Pancreas (tissue), 10 donors: ENCODE data around the gene ARL15. TPM values are rescaled to one million over a fixed set of nuclear protein-coding genes. Genes with fewer than 3 reads are reported as not detected.

Experiments
- ATAC-seq, 4 donors: fragments of 200-7000 bp; cut with Tn5 transposase; one replicate each; pipeline versions ENCODE4 v1.8.0 to v1.9.1; 2020; ENCODE audit warnings: mild to moderate bottlenecking in 4 of 4, moderate library complexity in 4 of 4
- DNase-seq, 6 donors: peaks; one replicate each; pipeline ENCODE4 v3.0.0-alpha.2; 2020
- FAIRE-seq: peaks from 2 replicates; lab custom pipeline; 2012; peaks lifted over from hg19 to GRCh38; lab: Jason Lieb, UNC
- H3K27ac ChIP-seq, 4 donors: fragments of 200-600 bp; sonication (generic); 1 replicate in 3 of 4; 2 replicates in 1 of 4; pipeline versions ENCODE4 v1.5.0 to v1.8.0; 2020
- H3K27me3 ChIP-seq, 4 donors: fragments of 200-600 bp; one replicate each; pipeline ENCODE4 v1.8.0; 2021
- H3K36me3 ChIP-seq, 3 donors: fragments of 200-600 bp; sonication (generic) in 1 of 3; one replicate each; pipeline versions ENCODE4 v1.5.0 to v1.8.0; 2020 to 2021
- H3K4me1 ChIP-seq, 3 donors: fragments of 200-600 bp; one replicate each; pipeline ENCODE4 v1.8.0; 2021
- H3K4me3 ChIP-seq, 4 donors: fragments of 200-600 bp; sonication (generic) in 2 of 4; one replicate each; pipeline versions ENCODE4 v1.5.0 to v1.8.0; 2020 to 2021
- H3K9me3 ChIP-seq, 4 donors: fragments of 200-600 bp; one replicate each; pipeline ENCODE4 v1.8.0; 2021
- WGBS, 2 donors: extraction: QIAGEN DNeasy Blood & Tissue Kit; methylation state at CpG; one replicate each; pipeline ENCODE4 v1.1.7; 2013; 5-methylcytosine and 5-hydroxymethylcytosine counted together
- intact Hi-C, 3 donors: fragments of 100-400 bp; cut with DNase I; formaldehyde crosslinking; loops; one replicate each; pipeline versions ENCODE4 v1.11.1 to v1.14.2; 2022
- polyA plus RNA-seq, 2 donors: library from polyadenylated mRNA; stranded (reverse); fragments of 200-250 nt; gene quantifications; one replicate each; pipeline ENCODE4 v1.2.3, GENCODE V29; 2013
- total RNA-seq, 6 donors: library from RNA; stranded (reverse); fragmentation: NEBNext Ultra II Directional in 4 of 6; extraction: Animal tissue kit (Norgen Biotek cat#: 25700) in 4 of 6; gene quantifications; one replicate each; pipeline versions ENCODE4 v1.2.1 to v1.2.4, GENCODE V29; 2021 to 2023
- TF ChIP-seq, protein P1 (sequence below), 4 donors: fragments of 200-600 bp; sonication (generic) in 3 of 4; IDR thresholded peaks; one replicate each; pipeline versions ENCODE4 v1.5.0 to v1.8.0; 2021; ENCODE audit warnings: antibody characterized with exemption in 4 of 4
- donor health status: healthy with polysubstance abuse.
- donor health status: DM: no; HTN: no; CAD: no; lungs with moderate emphysema.
- donor health status: DM: no; HTN: no; CAD: no.
- donor health status: control.
- donor health status: control.
- donor health status: Bipolar disorder and iron deficiency.
- donor health status: DM: yes; HTN: yes; CAD: no.
- donor health status: DM: no; HTN: no; CAD: no.
- donor health status: DM: no; HTN: no; CAD: no.
- donor health status: DM: yes; HTN: yes; CAD: no.

ARL15 gene
- total and polyA plus RNA-seq, 8 donors: 3.9 to 14.0 (median 6.7) TPM

DNA sequence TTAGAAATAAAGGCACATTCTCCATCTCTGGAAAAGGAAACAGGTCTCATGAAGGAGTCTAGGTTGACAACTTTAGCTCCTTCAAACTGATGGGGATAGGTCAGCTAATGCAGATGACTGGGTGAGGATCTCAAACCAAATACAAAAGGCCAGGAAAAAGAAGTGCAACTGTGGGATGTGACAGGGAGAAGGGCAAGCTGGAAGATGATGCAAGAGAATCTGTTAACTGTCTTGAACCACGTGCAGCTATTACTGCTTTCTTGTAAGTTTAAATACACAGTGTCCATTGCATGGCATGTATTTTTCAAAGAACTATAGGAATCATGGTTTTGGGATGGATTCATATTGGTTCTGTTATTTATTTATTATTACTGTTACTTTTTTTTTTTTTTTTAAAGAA lies 418.1 kb downstream of the ARL15 start:
- H3K9me3 ChIP-seq: no peaks in the 10 kb centered on the region

DNA sequence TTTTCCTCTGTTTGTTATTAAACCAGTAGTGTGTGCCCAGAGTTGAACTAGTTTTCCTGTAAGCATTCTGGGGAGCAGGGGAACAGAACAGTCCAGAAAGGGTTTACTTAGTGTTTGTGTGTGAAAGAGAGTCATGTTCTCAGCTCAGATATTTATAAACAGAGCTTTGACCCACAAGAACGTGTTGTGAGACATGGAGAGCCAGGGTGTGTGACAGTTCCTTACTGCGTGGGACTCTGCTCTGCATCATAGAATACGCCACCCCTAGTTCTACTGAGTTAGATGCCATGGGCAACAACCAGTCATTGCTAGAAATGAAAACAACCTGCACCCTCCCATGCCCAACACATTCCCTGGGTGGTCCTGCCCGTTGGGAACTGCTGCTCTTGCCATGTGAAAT lies 419.2 kb downstream of the ARL15 start:
- TF ChIP-seq, protein P1, sequence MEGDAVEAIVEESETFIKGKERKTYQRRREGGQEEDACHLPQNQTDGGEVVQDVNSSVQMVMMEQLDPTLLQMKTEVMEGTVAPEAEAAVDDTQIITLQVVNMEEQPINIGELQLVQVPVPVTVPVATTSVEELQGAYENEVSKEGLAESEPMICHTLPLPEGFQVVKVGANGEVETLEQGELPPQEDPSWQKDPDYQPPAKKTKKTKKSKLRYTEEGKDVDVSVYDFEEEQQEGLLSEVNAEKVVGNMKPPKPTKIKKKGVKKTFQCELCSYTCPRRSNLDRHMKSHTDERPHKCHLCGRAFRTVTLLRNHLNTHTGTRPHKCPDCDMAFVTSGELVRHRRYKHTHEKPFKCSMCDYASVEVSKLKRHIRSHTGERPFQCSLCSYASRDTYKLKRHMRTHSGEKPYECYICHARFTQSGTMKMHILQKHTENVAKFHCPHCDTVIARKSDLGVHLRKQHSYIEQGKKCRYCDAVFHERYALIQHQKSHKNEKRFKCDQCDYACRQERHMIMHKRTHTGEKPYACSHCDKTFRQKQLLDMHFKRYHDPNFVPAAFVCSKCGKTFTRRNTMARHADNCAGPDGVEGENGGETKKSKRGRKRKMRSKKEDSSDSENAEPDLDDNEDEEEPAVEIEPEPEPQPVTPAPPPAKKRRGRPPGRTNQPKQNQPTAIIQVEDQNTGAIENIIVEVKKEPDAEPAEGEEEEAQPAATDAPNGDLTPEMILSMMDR (IDR thresholded peaks at IDR 0.05): no peak
- Histone ChIP-seq H3K9me3 (no peaks in the 10 kb centered on the region), H3K4me3 (no peak overlapping the region), H3K27ac (no peak overlapping the region), H3K27me3 (no peaks in the 10 kb centered on the region), H3K4me1 (no peaks in the 10 kb centered on the region), H3K36me3 (peaks cover 0 to 2% (median 0%) of the 10 kb centered on the region in 3 donors)
- ATAC-seq: no peak
- intact Hi-C loops: no loop called here
- no peak for FAIRE-seq
- DNase-seq: no peak
- WGBS, 2 donors: 64 to 65% methylated on average over 4 of the region's 4 CpGs

More for the DNA sequence above, 418.1 kb downstream of the ARL15 start:
- TF ChIP-seq, protein P1 (IDR thresholded peaks at IDR 0.05): no peak
- DNase-seq (no peak), ATAC-seq (no peak), FAIRE-seq (no peak)
- Histone ChIP-seq H3K4me1 (no peaks in the 10 kb centered on the region), H3K36me3 (no peaks in the 10 kb centered on the region), H3K27ac (no peak overlapping the region), H3K4me3 (no peak overlapping the region), H3K27me3 (no peaks in the 10 kb centered on the region)
- intact Hi-C loops: no loop called here
- 91 to 92% methylated on average over 1 of the region's 1 CpG for WGBS, 2 donors

DNA sequence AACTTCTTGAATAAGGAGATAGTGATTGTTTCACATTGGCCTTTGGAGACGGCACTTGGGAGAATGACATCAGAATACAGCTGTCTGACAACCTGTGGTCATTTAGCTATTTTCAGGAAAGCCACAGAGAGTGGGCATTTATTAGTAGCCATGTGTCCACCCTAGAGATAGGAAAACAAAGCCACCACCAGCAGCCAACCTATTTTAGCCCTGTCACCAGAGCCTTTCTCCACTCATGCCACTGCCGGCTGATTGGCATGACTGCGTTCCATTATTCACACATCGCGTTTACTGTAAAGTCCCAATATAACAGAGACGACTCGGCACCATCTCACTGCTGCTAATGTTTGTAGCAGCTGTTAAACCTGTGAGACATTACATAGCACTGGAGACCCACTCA lies 419.9 kb downstream of the ARL15 start:
- TF ChIP-seq, protein P1 (IDR thresholded peaks at IDR 0.05): no peak
- H3K27ac ChIP-seq: no peak overlapping the region
- no peaks in the 10 kb centered on the region for H3K27me3 ChIP-seq
- no peak overlapping the region for H3K4me3 ChIP-seq
- H3K9me3 ChIP-seq: no peaks in the 10 kb centered on the region
- intact Hi-C loops: no loop called here
- no peaks in the 10 kb centered on the region for H3K4me1 ChIP-seq
- no peak for ATAC-seq
- no peak for DNase-seq
- 89 to 90% methylated on average over 7 of the region's 7 CpGs for WGBS, 2 donors
- H3K36me3 ChIP-seq: peaks cover 0 to 5% (median 0%) of the 10 kb centered on the region in 3 donors
- FAIRE-seq: no peak

DNA sequence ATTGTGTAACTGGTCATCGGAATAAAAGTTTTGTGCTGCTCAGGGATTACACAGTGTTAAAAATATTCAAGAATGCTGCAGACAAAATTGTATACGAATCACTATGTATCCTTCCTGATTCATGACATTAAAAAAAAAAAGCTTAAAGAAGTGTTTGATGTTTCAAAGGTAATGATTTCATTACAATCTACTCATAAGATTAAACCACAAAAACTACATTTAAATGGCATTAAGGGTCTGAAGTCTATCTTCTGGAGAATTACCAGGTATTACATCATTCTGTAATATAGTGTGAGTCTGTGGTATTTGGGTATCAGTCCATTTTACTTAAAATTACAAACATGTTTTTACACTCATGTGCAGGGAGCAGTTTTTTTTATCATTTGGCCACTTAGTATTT lies 425.5 kb downstream of the ARL15 start:
- Histone ChIP-seq H3K9me3 (no peaks in the 10 kb centered on the region), H3K36me3 (peaks cover 0 to 5% (median 0%) of the 10 kb centered on the region in 3 donors), H3K27ac (no peak overlapping the region), H3K4me3 (no peak overlapping the region), H3K27me3 (no peaks in the 10 kb centered on the region), H3K4me1 (no peaks in the 10 kb centered on the region)
- WGBS, 2 donors: 86 to 91% methylated on average over 2 of the region's 2 CpGs
- intact Hi-C loops: no loop called here
- FAIRE-seq (no peak), ATAC-seq (no peak), DNase-seq (no peak)
- TF ChIP-seq, protein P1 (IDR thresholded peaks at IDR 0.05): no peak

DNA sequence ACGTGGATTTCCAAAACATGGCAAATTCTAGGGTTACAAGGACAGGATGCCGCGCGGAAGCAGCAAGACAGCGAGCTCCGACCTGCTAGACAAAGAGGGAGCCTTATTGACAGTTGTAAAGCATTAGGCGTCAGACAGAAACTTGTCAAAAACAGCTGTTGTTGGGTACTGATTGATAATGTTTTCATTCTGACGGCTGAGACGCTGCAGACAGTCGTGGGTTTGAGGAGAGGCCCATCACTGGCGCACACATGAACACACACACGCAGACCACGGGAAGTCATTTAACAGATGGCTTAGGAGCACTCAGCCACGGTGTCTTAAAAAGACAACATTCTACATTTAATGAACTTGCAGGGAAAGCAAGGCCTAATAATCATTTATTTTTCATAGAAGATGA lies 426.0 kb downstream of the ARL15 start:
- Histone ChIP-seq H3K36me3 (peaks cover 0 to 5% (median 0%) of the 10 kb centered on the region in 3 donors), H3K4me3 (no peak overlapping the region), H3K27me3 (no peaks in the 10 kb centered on the region), H3K9me3 (no peaks in the 10 kb centered on the region), H3K27ac (no peak overlapping the region), H3K4me1 (no peaks in the 10 kb centered on the region)
- DNase-seq (no peak), ATAC-seq (no peak), FAIRE-seq (no peak)
- intact Hi-C loops: no loop called here
- WGBS, 2 donors: 76% methylated on average over 14 of the region's 14 CpGs
- TF ChIP-seq, protein P1 (IDR thresholded peaks at IDR 0.05): no peak
